Cerebellar nuclear complex (tissue), 1 donor: ENCODE data around the gene RIPPLY3.

Experiments used
- DNase-seq, 2 experiments: peaks; one replicate each; lab custom pipeline; 2025; lab: John Stamatoyannopoulos, UW

Gene RIPPLY3

DNA sequence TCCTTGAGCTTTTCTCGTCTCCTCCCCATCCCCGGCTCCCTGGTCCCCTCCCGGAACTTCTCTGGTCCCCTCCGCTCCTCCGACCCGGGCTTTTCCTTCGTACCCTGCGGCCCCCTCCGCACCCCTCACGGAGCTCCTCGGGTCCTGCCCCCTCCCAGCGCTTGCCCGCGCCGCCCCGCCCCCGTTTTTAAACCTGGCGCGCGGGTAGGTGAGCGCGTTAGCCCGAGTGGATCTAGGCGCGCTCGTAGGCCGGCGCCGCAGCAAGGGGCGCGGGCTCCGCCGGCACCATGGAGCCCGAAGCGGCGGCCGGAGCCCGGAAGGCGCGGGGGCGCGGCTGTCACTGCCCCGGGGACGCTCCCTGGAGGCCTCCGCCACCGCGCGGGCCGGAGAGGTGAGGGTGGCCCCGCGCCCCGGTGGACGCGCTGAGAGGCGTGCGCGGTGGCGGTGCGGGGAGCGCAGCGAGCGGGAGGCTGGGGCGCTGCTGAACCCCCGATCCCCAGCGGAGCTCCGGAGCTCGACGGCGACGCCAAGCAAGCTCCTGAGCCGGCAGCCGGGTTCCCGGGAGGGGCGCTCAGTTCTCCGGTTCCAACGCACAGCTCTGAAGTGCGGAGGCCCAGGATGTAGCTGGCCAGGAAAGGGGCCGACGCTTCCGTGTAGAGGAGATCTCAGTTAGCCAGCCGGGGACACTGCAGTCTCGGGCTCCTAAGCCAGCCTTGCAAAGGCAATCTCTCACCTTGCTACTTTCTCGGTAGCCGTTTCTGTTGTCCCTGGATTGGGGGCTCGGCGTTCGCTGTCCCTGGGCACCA, at the start of gene RIPPLY3:
Gene RIPPLY3 (plus strand): TSS at position 217 of the 806 bp plus-strand sequence. CDS start 71 bp downstream, at position 288.
- no peak for DNase-seq

DNA sequence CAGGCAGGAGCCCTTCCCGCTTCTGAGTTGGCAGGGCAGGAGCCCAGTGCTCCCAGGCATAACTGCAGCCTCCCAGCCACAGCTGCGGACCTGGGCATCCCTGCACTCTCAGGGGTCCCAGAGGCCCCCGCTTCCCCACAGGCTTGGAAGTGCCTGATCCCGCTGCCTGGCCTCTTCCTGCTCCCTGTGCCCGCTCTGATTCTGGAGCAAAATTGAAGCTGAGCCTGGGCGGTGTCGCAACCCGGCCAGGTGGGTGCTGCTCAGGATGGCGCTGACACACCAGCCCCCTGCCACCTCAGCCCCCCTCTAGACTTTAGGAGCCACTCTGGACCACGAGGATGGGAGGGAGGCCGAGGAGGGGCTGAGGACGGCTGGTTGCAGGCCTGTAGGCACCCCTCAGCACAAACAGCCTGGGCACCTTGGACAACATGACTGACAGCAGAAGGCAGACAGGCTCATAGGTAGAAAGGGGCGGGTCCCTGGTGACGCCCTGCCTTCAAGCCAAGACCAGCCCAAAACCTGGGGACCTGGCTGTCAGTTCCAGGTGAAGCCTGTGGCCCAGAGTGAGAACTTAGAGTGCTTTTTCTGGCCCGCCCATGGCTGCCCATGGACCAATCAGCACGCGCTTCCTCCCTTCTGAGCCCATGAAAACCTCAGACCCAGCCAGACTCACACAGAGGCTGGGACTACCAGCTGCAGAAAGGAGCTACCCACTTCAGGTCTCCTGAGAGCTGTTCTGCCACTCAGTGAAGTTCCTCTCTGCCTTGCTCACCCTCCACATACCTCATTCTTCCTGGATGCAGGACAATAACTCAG, 47.3 kb upstream of the RIPPLY3 start:
- DNase-seq = no peak

- DNase-seq = no peak
Observed at GRCh38 chr21:36960676-36961284, 45.7 kb upstream of the RIPPLY3 start.

DNA sequence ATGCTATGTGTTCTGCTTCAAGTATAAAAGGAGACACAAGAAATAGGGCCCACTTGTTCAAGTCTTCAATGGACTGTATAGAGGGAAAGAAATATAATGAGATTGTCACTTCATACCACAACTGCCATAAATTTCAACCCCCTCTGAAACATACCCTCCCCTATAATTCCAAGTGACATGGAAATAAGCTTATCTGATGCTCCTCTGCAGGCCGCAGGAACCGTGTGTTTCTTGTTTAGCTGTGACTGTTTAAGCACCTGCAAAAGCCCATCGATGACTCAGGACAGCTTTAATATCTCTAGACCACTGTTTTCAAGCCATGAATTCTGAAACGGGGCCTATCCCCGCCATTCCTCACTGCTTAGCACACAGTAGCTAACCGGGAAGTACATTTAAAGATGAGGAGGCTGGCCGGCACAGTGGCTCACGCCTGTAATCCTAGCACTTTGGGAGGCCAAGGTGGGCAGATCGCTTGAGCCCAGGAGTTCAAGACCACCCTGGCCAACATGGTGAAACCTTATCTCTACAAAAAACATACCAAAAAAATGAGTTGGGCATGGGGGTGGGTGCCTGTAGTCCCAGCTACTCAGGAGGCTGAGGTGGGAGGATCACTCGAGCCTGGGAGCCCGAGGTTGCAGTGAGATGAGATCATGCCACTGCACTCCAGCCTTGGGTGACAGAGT, 44.3 kb upstream of the RIPPLY3 start:
- no peak for DNase-seq

DNA sequence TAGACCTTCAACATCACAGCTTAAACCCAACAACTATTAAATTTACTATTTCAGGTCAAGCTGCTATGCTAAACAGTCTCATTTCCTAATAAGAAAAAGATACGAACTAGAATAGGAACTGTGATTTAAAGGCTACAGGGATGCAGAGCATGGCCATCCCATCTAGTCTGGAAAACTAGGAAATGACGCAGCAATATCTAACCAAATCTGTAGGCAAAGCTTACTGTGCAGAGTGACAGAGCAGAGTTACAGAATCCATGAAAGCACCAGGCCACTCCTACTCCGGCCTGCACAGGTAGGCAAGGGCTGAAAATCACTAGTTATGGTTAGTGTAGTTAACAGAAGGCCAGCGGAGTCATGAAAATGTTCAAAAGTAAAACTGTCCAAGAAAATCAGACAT, 42.1 kb upstream of the RIPPLY3 start:
- no peak for DNase-seq

GRCh38 chr21:36964827-36965719, 41.4 kb upstream of the RIPPLY3 start:
- DNase-seq = no peak

DNA sequence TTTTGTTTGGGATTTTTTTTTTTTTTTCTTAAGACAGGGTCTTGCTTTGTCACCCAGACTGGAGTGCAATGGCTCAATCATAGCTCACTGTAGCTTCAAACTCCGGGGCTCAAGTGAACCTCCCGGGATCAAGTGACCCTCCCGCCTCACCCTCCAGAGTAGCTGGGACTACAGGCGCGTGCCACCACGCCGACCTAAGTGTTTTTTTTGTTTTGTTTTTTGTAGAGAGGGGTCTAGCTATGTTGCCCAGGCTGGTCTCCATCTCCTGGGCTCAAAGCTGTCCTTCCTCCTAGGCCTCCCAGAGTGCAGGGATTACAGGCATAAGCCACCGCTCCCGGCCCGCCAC, 40.8 kb upstream of the RIPPLY3 start:
- no peak for DNase-seq

GRCh38 chr21:36966066-36966820, 40.3 kb upstream of the RIPPLY3 start, which contains the start of gene HLCS:
HLCS (minus strand) TSS chr21:36966669; CDS start chr21:36966638, 31 bp downstream.
- DNase-seq = no peak

DNA sequence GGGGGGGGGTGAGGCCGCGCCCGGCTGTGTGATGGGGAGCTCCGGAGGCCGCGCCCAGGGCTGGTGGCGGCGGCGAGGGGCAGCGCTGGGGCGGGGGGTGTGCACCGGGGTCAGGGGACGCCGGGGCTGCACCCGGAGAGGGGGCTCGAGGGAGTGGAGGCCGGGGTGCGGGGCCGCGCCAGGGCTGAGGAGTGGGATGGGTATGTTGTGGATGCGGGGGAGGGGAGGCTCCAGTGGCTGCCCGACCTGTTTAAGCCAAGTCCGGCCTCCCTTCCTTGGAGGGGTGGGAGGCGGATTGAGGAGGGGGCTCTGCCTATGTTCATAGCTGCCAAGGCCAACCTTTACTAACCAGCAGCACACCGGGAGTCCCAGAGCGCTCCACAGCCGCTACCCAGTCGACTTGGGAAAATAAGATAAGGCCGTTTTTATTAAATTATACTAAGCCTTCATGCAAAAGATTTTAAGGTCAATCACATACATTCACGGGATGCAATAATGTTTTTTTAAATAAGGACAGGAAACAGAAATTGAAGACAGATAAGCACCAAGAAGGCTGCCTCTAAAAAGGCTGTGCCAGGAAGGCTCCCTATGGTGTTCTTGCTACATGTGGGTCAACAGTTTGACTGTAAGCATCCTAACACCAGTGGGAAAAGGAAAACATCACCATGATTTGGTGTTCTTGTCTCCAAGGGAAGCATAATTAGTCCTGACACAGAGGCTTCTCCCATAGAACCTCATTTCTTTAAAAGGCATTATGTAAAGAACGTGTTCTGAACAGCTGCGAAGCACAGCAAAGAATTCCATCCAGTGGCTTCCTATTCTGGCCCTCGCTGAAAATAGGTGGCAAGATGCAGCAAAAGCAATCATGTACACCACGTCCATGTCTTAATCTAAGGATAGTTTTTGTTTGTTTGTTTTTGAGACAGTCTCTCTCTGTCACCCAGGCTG, 39.4 kb upstream of the RIPPLY3 start:
- DNase-seq = peak in 1 of 2 experiments; percentile 20

DNA sequence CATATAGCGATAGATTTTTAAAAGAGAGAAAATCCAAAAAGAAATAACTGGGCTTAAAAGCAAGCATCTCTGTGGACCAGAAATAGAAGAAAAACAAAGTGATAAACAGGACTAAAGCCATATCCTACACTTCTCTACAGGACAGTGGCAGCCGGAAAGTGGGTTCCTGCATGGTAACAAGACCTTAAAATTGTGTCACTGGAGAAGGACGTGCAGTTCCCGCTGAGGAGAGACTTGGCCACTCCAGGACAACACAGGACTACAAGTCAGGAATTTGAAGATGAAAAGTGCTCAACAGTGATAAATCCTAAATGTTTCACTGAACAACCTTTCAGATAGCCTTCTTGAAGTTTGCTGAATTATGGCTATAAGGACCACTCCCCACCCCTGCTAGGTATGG, 38.1 kb upstream of the RIPPLY3 start:
- DNase-seq = no peak

DNA sequence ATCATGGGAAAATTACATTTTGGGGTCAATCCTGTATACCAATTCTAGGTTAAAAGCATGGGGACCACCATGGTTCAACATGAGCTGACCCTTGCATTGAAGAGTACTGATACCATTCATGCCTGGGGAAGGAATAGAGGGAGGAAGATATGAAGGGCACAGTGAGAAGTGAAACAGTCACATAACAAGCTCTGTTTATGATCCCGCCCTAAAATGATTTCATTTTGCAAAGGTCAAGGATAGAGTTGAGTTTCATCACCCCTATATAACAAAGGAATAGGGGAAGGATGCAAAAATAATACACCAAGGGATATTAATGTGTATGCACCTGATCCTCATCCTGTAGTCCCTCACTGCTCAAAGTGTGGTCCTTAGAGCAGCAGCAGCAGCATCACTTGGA, 37.5 kb upstream of the RIPPLY3 start:
- DNase-seq = no peak

DNA sequence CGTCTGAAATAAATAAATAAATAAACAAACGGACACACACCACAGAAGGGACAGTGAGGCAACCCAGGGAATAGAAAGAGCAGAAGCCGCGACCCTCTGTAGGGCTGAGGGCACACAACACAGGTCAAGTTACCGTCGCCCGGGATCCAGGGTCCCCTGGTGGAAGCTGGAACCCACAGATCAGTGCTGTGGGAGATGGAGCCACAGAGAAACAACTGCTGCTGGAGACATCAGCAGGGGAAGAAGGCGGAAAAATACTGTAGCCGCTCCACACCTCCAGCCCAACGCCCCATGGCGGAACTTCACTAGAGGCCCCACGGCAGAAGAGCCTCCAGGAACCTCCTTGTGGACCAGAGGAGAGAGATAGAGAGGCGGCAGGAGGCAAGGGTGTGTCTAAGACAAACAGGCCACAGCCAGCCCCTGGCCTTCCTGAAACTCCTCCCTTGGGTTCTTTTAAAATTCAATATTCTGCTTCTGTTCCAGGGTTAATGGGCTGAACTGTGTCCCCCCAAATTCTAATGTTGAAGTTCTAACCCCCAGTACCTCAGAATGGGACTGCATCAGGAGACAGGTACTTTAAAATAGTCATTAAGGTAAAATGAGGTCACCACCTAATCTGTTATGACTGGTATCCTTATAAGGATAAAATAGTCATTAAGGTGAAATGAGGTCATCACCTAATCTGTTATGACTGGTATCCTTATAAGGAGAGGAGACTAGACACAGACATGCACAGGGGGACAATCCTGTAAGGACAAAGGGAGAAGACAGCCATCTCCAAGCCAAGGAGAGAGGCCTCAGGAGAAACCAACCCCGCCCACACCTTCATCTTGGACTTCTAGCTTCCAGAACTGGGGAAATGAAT, 32.3 kb upstream of the RIPPLY3 start:
- no peak for DNase-seq

- no peak for DNase-seq
Observed at GRCh38 chr21:36974851-36975192, 31.7 kb upstream of the RIPPLY3 start.

- no peak for DNase-seq
Observed at GRCh38 chr21:36976228-36976861, 30.2 kb upstream of the RIPPLY3 start.

DNA sequence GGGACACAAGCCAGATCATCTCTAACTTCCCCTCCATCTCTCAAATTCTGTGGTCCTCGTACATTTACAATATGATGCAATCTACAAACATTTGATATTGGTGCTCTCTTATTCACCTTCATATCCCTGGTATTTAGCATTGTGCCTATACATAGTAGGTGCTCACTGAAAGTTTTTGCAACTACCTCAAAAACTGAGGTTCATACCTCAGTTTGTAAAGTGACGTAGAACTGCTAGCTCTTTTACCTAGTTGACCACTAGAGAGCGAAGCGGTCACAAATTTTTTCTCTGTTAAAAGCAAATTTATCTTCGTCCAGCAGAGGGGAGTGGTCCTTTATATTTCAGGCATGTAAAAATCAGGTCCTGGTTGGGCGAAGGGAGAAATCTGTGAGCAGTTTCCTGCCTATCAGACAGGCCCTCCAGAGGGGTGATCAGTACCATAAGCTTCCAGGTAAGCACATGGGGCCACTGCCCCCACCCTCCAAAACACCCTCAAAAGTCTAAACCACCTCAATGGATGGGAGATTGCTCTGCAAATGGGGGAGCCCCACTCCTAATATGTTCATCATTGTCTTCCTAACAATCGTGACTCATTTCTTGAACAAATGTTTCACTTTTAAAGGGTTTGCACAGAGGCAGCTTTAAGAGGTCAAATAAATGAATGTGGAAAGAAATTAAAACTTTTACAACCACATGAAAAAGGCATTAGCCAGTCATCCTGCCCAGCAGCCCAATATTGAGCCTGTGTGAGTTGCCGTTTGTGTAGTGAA, 29.4 kb upstream of the RIPPLY3 start:
- no peak for DNase-seq

- DNase-seq = no peak
Observed at GRCh38 chr21:36980280-36981048, 26.0 kb upstream of the RIPPLY3 start.
